Thyroid gland (tissue), 4 donors: ENCODE data around the gene INHBA.

Source experiments
- POLR2A ChIP-seq, 2 donors: fragments of 450-650 bp; IDR thresholded peaks; one replicate each; pipeline ENCODE4 v1.6.1; 2017; ENCODE audit warnings: antibody characterized with exemption in 2 of 2, mild to moderate bottlenecking in 2 of 2, moderate library complexity in 1 of 2
- TF ChIP-seq, protein P1 (sequence below), 6 experiments: fragments of 200-600 bp in 3 of 6; fragments of 450-650 bp in 3 of 6; sonication (generic) in 3 of 6; IDR thresholded peaks; one replicate each; pipeline ENCODE4 v1.5.1; 2016 to 2019; ENCODE audit warnings: antibody characterized with exemption in 6 of 6, mild to moderate bottlenecking in 2 of 6, inconsistent platforms in 1 of 6, moderate library complexity in 1 of 6

DNA sequence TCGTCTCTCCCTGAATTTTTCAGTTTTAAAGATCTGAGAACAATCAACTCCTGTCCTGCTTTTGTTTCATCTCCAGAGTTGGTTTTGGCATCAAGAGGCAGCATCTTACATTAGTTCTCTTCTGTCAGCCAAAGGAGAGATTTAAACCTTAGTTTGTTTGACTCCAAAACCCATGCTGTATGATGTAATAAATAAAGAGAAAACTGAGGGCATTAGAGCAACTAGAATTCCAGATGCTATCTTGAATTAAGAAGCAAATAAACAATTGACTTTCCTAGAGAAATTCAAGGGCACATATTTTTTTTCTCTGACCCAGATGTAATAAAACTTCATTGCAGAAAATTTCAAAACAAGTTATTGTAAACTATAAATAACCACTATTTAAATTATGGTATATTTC is 54.4 kb downstream of the INHBA start:
- TF ChIP-seq, protein P1, sequence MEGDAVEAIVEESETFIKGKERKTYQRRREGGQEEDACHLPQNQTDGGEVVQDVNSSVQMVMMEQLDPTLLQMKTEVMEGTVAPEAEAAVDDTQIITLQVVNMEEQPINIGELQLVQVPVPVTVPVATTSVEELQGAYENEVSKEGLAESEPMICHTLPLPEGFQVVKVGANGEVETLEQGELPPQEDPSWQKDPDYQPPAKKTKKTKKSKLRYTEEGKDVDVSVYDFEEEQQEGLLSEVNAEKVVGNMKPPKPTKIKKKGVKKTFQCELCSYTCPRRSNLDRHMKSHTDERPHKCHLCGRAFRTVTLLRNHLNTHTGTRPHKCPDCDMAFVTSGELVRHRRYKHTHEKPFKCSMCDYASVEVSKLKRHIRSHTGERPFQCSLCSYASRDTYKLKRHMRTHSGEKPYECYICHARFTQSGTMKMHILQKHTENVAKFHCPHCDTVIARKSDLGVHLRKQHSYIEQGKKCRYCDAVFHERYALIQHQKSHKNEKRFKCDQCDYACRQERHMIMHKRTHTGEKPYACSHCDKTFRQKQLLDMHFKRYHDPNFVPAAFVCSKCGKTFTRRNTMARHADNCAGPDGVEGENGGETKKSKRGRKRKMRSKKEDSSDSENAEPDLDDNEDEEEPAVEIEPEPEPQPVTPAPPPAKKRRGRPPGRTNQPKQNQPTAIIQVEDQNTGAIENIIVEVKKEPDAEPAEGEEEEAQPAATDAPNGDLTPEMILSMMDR (IDR thresholded peaks at IDR 0.05): no peak
- no peak for TF ChIP-seq POLR2A (IDR thresholded peaks at IDR 0.05)
